ENCODE measurements around the gene DNAJC28.
"Not testable (repeated sequence)": the region's sequence is repeated elsewhere in the genome, so short reads cannot be mapped to it uniquely, and the experiment has no call there.

The DNAJC28 gene

GRCh38 chr21:33478935-33479678, 12.4 kb downstream of the DNAJC28 start:
- peak; percentile 76 for DNase-seq (ENCODE audit: low spot score)
- in situ Hi-C loops (cut with MboI; ENCODE audit: low sequenced_read_pairs, unreplicated experiment), result no loop called here
- TF ChIP-seq CTCF (IDR thresholded peaks at IDR 0.05; ENCODE audit: borderline replicate concordance, control extremely low read depth, extremely low read depth, insufficient read depth, missing control alignments), result no peak

GRCh38 chr21:33478182-33478581, 13.3 kb downstream of the DNAJC28 start:
- no peak for TF ChIP-seq CTCF (IDR thresholded peaks at IDR 0.05; ENCODE audit: borderline replicate concordance, control extremely low read depth, extremely low read depth, insufficient read depth, missing control alignments)
- DNase-seq (ENCODE audit: low spot score), result no peak
- in situ Hi-C loops (cut with MboI; ENCODE audit: low sequenced_read_pairs, unreplicated experiment), result no loop called here

GRCh38 chr21:33477066-33477465, 14.4 kb downstream of the DNAJC28 start:
- DNase-seq (ENCODE audit: low spot score), result no peak
- in situ Hi-C loops (cut with MboI; ENCODE audit: low sequenced_read_pairs, unreplicated experiment), result no loop called here
- no peak for TF ChIP-seq CTCF (IDR thresholded peaks at IDR 0.05; ENCODE audit: borderline replicate concordance, control extremely low read depth, extremely low read depth, insufficient read depth, missing control alignments)

DNA sequence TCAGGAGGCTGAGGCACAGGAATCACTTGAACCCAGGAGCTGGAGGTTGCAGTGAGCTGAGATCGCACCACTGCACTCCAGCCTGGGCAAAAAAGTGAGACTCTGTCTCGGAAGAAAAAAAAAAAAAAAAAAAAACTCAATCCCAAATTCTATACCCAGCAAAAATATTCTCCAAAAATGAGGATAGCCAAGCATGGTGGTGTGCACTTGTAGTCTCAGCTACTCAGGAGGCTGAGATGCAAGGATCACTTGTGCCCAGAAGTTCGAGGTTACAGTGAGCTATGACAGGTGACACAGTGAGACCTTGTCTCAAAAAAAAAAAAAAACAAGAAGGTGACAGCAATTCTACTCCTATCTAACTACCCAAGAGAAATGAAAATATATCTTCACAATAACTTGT, 18.2 kb downstream of the DNAJC28 start:
- in situ Hi-C loops (cut with MboI; ENCODE audit: low sequenced_read_pairs, unreplicated experiment), result no loop called here
- DNase-seq (ENCODE audit: low spot score), result no peak
- no peak for TF ChIP-seq CTCF (IDR thresholded peaks at IDR 0.05; ENCODE audit: borderline replicate concordance, control extremely low read depth, extremely low read depth, insufficient read depth, missing control alignments)

DNA sequence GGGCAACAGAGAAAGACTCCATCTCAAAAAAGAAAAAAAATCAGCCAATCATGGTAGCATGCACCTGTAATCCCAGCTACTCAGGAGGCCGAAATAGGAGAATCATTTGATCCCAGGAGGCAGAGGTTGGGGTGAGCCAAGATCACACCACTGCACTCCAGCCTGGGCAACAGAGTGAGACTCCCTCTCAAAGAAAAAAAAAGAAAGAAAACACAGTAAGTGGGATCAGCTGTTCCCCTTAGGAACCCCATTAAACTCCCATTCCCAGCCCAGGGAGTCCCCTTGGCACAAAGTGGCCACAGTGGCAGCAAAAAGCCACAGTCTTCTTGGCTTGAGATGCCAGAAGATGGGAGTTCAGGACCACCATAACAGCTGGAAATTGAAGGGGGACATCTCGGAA, 20.8 kb downstream of the DNAJC28 start:
- in situ Hi-C loops (cut with MboI; ENCODE audit: low sequenced_read_pairs, unreplicated experiment), result no loop called here
- TF ChIP-seq CTCF (IDR thresholded peaks at IDR 0.05; ENCODE audit: borderline replicate concordance, control extremely low read depth, extremely low read depth, insufficient read depth, missing control alignments), result no peak
- DNase-seq (ENCODE audit: low spot score), result no peak

GRCh38 chr21:33469183-33469582, 22.3 kb downstream of the DNAJC28 start:
- DNase-seq (ENCODE audit: low spot score); in situ Hi-C loops (cut with MboI; ENCODE audit: low sequenced_read_pairs, unreplicated experiment): not testable (repeated sequence)

DNA sequence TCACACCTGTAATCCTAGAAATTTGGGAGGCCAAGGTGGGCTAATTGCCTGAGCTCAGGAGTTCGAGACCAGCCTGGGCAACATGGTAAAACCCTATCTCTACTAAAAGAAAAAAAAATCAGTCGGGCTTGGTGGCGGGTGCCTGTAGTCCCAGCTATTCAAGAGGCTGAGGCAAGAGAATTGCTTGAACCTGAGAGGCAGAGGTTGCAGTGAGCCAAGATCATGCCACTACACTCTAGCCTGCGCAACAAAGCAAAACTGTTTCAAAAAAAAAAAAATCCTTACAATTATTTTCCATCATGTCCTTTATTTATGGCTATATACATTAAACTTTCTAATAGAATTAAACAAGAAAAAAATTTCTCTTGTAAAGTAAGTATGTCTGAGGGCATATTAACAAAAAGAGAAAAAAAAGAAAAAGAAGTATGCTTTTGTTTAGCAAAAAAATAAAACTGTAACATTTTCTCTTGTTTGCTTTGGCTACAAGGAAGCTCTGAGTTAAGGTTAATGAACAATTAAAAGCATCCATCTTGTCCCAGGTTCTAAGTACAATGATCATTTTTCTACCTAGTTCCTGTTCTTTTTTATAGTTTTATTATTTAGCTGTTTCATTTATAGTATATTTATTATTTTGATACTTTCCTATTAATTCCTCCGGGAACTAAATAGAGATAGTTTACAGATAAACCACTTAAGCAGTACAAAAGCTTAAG, 29.8 kb downstream of the DNAJC28 start:
- DNase-seq (ENCODE audit: low spot score), result no peak
- in situ Hi-C loops (cut with MboI; ENCODE audit: low sequenced_read_pairs, unreplicated experiment), result no loop called here
- TF ChIP-seq CTCF (IDR thresholded peaks at IDR 0.05; ENCODE audit: borderline replicate concordance, control extremely low read depth, extremely low read depth, insufficient read depth, missing control alignments), result no peak
